Endothelial cell of hepatic sinusoid (primary cell): ENCODE measurements around the gene TACC3.

Experiments used
- in situ Hi-C: cut with HindIII; loops from 2 replicates; pipeline ENCODE4 v1.10.0; 2017; ENCODE audit warnings: low sequenced_read_pairs

The TACC3 gene

GRCh38 chr4:1744552-1744951 is 23.2 kb downstream of the TACC3 start:
- in situ Hi-C loops: no loop called here

- in situ Hi-C loops: no loop called here
These were observed 23.8 kb downstream of the TACC3 start for GRCh38 chr4:1745165-1745564.

GRCh38 chr4:1745697-1746096 is 24.4 kb downstream of the TACC3 start:
- in situ Hi-C loops: no loop called here

GRCh38 chr4:1746265-1746691 is 25.0 kb downstream of the TACC3 start:
- in situ Hi-C loops: no loop called here

GRCh38 chr4:1746919-1747602 is 25.7 kb downstream of the TACC3 start:
- in situ Hi-C loops: no loop called here

- in situ Hi-C loops: no loop called here
These were observed 26.3 kb downstream of the TACC3 start for GRCh38 chr4:1747603-1747967.

- in situ Hi-C loops: no loop called here
These were observed 27.2 kb downstream of the TACC3 start for GRCh38 chr4:1748465-1748995.

GRCh38 chr4:1749370-1749769 is 28.0 kb downstream of the TACC3 start:
- in situ Hi-C loops: no loop called here

GRCh38 chr4:1749826-1750225 is 28.5 kb downstream of the TACC3 start:
- in situ Hi-C loops: loop anchor here (10.0 kb wide), 1 partner anchor 75 kb away; no protein-coding TSS in a partner anchor

- in situ Hi-C loops: loop anchor here (10.0 kb wide), 1 partner anchor 74 kb away; no protein-coding TSS in a partner anchor
These were observed 29.2 kb downstream of the TACC3 start for GRCh38 chr4:1750381-1751154.

- in situ Hi-C loops: loop anchor here (10.0 kb wide), 1 partner anchor 73 kb away; no protein-coding TSS in a partner anchor
These were observed 30.0 kb downstream of the TACC3 start for GRCh38 chr4:1751155-1751918.

- in situ Hi-C loops: loop anchor here (10.0 kb wide), 1 partner anchor 73 kb away; no protein-coding TSS in a partner anchor
These were observed 30.6 kb downstream of the TACC3 start for GRCh38 chr4:1751919-1752283.

- in situ Hi-C loops: loop anchor here (10.0 kb wide), 1 partner anchor 72 kb away; no protein-coding TSS in a partner anchor
These were observed 31.1 kb downstream of the TACC3 start for GRCh38 chr4:1752284-1753041.

GRCh38 chr4:1753294-1753696 is 32.0 kb downstream of the TACC3 start:
- in situ Hi-C loops: loop anchor here (10.0 kb wide), 1 partner anchor 72 kb away; no protein-coding TSS in a partner anchor

GRCh38 chr4:1753697-1754311 is 32.5 kb downstream of the TACC3 start:
- in situ Hi-C loops: loop anchor here (10.0 kb wide), 1 partner anchor 71 kb away; no protein-coding TSS in a partner anchor

- in situ Hi-C loops: loop anchor here (10.0 kb wide), 1 partner anchor 70 kb away; no protein-coding TSS in a partner anchor
These were observed 33.0 kb downstream of the TACC3 start for GRCh38 chr4:1754336-1754735.

- in situ Hi-C loops: loop anchor here (10.0 kb wide), 1 partner anchor 70 kb away; no protein-coding TSS in a partner anchor
These were observed 34.0 kb downstream of the TACC3 start for GRCh38 chr4:1755297-1755696.

GRCh38 chr4:1756079-1756478 is 34.8 kb downstream of the TACC3 start:
- in situ Hi-C loops: loop anchor here (10.0 kb wide), 1 partner anchor 69 kb away; no protein-coding TSS in a partner anchor
